Esophagus muscularis mucosa (tissue), 2 donors: Measurements from ENCODE around the gene S100A14.

Experiments
- POLR2A ChIP-seq: fragments of 450-650 bp; IDR thresholded peaks from one replicate; pipeline ENCODE4 v1.6.1; 2017; ENCODE audit warnings: antibody characterized with exemption, moderate library complexity, mild to moderate bottlenecking, low read depth
- POLR2AphosphoS5 ChIP-seq, 2 donors: sonication (generic); formaldehyde crosslinking; IDR thresholded peaks; one replicate each; pipeline ENCODE4 v1.6.1; 2017; ENCODE audit warnings: antibody characterized with exemption in 2 of 2

- TF ChIP-seq POLR2A: no peak
- no peak for TF ChIP-seq POLR2AphosphoS5 (IDR thresholded peaks at IDR 0.05)
Observed at GRCh38 chr1:153663211-153663610, 47.1 kb upstream of the S100A14 start.
